SIG-M5 (cell line): ENCODE data around the gene DPEP1.
"Not testable (repeated sequence)": the region's sequence is repeated elsewhere in the genome, so short reads cannot be mapped to it uniquely, and the experiment has no call there.

Experiments
- DNase-seq: peaks from one replicate; lab custom pipeline; 2025; lab: John Stamatoyannopoulos, UW

The DPEP1 gene

DNA sequence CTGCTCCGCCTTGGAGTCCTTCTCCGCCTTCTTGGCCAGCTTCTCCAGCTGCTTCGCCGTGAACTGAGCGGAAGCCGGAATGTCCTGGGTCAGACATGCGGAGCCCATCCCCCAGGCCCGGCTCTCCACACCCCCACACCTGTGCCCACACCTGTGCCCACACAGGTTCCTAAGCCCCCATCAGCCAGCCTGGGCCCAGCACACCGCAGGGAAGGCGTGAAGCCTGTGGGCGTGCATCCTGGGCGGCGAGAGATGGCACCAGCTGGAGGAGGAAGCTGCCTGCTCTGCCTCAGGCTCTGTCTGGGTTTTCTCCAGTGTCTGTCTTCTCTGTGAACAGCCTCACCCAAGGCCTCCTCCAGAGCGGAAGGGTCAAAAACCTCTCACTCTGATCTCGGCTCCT, 38.1 kb downstream of the DPEP1 start:
- DNase-seq: no peak

DNA sequence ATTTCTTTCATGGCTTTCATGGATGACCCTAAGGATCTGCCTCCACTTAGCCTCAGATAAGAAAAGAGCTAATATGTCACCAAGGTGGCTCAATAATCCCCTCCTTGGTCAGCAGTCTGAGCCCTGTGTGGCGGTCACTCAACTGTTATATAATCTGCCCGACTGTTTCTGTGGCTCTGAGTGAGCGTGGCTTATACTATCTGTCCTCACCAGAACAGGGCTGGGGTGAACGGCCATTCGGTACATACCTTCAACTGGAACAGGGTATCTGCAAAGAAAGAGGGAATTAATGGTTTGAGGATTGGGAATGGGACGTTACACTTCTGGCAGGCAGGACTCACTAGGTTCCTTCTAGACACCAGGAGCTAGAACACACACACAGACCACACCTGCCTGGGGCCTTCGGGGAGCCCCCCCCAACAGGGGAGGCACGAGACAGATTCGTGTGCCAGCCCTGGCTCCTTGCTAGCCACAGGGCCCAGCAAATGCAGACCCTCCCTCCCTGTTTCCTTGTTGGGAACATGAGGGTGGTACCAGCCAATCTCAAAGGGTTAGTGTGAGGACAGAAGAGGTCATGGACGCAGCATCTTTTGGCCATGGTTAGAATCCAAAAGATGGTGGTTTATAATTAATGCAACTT, 40.3 kb downstream of the DPEP1 start:
- DNase-seq: no peak

DNA sequence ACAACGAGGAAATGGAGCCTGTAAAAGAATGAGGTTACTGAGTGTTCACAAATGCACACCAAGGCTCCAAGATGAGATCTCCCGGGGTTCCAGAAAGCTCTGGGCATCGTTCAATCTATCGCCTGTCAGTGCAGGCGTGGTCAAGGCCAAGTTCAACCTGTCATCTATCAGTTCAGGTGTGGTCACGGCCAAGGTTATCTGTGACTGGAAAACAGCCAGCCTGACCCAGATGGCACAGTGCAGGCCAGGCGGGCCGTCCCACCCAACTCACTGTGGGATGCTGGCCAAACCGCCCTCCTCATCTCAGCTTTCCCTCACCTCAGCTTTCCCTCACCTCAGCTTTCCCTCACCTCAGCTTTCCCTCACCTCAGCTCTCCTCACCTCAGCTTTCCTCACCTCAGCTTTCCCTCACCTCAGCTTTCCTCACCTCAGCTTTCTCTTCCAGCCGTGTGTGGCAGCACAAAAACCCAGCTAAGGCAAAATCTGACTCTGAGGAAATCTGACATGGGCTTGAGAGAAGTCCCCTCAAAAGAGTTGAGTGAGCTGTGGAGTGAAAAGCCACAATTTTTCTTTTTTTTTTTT, 41.7 kb downstream of the DPEP1 start:
- no peak for DNase-seq

DNA sequence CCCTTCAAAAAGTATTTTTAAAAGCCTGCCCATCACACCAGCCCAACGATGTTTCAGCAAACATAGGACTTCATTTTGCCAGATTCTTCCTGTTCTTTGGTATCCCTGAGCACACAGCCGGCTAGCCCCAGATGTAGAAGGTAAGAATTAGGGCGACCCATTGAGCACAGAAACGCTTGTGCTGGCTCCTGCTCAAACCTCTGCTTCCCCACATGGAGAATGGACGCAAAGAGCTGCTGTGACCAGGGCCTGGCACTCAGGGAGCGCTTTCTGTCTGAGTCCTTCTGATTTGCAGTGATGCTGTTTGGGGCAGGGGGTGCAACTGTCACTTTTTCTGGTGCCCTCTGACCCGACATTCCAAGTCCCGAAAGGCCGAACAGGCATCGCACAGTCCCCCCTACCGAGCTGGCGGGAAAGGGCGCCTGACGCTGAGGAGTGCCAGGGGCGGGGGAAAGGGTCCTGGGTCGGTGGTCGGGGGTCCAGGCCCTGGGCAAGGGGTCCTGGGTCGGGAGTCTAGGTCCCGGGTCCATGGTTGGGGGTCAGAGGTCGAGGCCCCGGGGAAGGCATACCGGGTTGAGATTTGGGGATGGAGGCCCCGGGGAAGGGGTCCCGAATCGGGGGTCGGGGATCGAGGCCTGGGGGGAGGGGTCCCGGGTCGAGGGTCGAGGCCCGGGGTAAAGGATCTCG, 43.1 kb downstream of the DPEP1 start:
- DNase-seq: no peak

DNA sequence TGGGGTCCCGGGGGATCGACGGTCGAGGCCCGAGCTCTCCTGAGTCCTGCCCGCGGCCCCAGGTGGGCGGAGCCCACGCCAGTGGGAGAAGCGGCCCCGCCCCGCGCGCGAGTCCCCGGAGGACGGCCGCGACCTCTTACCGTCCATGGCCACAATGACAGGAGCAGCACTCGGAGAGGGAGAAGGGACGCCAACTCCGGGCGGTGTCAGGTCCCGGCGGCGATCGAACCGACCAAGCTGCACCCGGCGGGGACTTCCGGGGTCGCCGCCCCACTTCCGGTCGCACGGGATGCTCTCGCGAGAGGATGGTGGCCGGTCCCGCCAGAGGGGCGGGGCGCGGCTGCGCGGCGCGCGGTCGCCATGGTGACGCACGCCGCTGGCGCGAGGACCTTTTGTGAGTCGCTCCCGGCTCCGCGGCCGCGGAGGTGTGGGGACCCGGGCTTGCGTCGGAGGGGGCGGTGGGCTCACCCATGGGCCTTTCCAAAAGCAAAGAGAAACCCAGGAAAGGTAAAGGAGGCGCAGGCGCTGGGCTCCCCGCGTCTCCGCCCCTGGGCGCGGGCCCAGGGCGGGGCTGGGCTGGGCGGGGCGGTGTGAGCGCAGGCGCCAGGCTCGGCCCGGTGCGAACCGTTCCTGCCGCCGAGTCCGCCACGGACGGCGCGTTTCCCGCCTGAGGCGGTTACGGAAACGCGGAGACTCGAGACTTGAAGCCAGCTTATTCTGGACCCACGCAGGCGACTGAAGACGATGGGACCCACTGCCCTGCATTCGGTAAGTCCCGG, 44.2 kb downstream of the DPEP1 start, which contains the start of the genes CHMP1A and SPATA33:
Gene CHMP1A (minus strand): TSS at position 267 of the 779 bp plus-strand sequence. CDS start 120 bp downstream, at position 147.
Gene SPATA33 (plus strand): TSS at position 395 of the 779 bp plus-strand sequence. CDS start 76 bp downstream, at position 471.
- no peak for DNase-seq

DNA sequence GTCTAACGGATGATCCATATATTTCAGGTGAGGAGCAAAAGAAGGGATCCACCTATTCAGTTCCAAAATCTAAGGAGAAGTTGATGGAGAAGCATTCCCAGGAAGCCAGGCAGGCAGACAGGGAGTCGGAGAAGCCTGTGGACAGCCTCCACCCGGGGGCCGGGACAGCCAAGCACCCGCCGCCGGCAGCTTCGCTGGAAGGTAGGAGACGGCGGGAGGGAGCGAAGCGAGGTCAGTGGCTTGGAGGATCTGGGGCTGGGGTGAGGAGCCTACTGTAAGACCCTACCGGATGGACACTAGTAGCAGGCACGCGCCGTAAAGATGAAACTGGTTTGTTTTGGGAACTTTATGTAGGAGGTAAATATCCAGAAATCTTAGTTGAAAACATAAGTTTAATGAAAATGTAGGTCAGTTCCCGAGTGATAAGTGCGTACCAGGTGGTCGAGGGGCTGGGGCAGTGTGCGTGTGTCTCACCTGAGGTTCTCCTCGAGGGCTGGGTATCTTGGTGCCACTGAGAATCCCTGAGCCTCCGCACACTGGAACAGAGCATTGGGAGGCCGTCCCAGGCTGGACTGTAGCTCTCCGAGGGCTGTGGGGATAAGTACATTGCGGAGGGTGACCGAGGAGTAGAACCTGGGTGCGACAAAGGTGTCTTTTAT, 44.9 kb downstream of the DPEP1 start:
- DNase-seq: no peak

DNA sequence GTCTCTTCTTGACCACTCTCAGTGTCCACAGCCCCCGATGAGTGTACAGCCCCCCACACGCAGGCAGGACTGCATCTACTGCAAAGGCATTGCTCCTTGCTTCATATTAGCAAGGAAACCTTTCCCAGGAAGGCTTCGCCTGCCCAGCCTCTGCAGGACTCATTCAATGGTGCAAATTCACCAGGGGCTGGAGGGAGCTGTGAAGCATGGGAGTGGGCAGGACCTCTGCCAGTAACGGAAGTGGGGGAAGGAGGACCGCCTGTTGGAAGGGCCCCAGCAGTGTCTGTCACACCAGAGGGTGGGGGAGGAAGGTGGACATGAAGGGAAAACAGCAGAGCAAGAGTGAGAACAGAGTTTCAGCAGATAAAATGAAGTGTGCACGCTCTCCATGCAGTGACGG, 46.7 kb downstream of the DPEP1 start:
- DNase-seq: no peak

DNA sequence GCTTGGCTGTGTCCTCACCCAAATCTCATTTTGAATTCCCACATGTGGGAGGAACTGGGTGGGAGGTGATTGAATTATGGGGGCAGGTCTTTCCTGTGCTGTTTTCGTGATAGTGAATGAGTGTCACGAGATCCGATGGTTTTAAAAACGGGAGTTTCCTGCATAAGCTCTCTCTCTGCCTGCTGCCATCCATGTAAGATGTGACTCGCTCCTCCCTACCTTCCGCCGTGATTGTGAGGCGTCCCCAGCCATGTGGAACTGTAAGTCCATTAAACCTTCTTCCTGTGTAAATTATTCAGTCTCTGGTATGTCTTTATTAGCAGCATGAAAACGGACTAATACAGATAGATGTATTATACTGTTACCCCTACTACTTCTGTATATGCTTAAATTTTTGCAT, 47.8 kb downstream of the DPEP1 start:
- DNase-seq: no peak

DNA sequence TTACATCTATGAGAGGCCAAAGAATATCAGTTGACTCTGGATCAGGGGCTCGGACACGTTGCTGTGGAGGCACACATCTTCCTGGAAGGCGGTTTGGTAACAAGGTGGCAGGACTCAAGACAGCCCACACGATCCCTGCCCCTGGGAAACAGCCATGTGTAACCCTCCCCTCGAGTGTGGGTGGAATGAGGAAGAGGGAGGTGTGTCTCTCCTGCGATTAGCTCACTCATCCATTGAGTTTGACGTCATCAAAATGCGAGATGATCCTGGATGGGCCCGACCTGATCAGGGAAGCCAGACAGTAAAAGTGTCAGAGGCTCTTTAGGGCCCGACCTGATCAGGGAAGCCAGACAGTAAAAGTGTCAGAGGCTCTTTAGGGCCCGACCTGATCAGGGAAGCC, 50.8 kb downstream of the DPEP1 start:
- not testable (repeated sequence) for DNase-seq

DNA sequence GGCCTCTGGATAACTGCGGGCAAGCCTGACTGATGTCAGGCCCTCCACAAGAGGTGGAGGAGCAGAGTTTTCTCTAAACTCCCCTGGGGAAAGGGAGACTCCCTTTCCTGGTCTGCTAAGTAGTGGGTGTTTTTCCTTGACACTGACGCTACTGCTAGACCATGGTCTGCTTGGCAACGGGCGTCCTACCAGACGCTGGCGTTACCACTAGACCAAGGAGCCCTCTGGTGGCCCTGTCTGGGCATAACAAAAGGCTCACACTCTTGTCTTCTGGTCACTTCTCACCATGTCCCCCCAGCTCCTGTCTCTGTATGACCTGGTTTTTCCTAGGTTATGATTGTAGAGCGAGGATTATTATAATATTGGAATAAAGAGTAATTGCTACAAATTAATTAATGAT, 53.6 kb downstream of the DPEP1 start:
- not testable (repeated sequence) for DNase-seq

DNA sequence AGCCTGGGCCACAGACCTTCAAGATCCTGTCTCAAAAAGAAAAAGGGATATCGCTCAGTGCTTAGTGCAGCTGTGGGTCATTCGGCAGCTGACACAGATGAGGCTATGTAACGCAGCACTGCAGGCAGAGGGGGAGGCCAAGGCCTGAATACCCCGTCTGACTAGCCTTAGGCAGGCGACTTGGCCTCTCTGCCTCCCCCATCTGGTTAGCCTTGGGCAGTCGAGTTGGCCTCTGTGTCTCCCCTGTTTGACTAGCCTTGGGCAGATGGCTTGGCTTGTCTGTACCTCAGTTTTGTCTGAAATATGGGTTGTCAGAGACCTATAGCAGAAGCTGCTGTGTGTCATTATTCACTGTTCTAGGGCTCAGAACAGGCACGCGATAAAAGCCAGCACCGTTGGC, 54.2 kb downstream of the DPEP1 start:
- DNase-seq: no peak

DNA sequence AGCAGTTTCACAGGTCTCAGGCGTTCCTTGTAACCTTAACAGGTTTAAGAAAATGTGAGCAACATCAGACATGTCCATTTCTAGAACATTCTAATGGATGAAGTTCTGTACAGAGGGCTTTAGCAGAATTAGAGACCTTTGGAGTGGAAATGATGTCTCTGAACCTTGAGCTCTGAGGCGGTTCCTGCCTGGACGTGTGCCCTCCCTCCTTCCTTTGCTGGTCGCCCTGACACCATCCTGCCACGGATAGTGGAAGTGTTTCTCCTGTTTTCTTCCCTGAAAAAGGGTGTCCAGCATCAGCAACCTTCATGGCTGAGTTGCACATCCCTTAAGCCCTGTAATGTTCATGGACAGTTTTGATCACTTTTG, 55.3 kb downstream of the DPEP1 start:
- DNase-seq: no peak

DNA sequence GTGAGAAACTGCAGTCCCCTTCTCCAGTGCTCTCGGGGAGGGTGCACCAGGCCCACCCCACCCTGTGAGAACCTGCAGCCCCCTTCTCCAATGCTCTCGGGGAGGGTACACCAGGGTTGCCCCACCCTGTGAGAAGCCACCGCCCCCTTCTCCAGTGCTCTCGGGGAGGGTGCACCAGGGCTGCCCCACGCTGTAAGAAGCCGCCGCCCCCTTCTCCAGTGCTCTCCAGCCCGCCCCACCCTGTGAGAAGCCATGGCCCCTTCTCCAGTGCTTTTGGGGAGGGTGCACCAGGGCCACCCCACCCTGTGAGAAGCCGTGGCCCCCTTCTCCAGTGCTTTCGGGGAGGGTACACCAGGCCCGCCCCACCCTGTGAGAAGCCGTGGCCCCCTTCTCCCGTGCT, 56.3 kb downstream of the DPEP1 start:
- no peak for DNase-seq

DNA sequence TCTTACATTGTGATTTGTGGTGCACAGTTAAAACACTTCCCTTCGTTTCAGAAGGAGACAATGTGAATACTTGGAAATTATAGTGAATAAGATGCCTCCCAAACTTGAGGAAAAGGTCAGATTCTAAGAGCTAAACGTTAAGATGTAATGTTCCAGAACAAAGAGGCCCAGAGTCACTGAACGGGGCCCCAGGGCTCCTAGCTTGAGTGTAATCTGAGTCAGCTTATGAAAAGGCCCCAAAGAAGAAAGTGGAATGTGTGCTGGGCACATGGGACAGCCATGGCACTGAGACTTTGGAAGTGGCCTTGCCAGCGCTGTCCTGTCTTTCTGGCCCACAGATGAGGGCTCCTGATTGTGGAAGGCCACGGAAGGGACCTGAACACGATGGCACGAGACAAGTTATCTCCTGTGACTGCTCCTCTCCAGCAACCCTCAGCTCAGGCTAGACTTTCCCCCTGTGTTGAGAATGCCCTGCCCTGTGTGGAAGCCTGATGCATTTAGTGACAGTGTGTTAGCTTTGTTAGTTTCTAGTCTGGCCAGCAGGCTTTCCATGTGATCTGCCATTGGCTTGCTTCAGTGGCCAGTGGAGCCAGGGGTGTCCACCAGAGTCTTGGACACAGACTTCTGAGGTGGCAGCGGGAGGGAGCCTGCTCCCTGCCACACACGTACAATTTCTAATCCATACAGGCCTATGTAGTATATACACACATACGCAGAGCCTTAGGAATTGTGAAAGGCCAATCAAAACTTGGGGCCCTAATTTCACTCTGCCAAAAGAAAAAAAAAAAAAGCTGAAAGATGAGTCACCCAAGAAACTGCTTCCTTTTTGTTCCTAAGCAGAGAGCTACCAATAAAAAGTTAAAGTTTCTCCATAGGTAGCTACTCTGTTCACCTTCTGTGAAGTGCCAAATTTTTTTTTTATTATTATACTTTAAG, 57.3 kb downstream of the DPEP1 start:
- DNase-seq: no peak

DNA sequence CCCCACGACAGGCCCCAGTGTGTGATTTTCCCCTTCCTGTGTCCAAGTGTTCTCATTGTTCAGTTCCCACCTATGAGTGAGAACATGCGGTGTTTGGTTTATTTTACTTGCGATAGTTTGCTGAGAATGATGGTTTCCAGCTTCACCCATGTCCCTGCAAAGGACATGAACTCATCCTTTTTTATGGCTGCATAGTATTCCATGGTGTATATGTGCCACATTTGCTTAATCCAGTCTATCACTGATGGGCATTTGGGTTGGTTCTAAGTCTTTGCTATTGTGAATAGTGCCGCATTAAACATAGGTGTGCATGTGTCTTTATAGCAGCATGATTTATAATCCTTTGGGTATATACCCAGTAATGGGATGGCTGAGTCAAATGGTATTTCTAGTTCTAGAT, 58.1 kb downstream of the DPEP1 start:
- DNase-seq: not testable (repeated sequence)

DNA sequence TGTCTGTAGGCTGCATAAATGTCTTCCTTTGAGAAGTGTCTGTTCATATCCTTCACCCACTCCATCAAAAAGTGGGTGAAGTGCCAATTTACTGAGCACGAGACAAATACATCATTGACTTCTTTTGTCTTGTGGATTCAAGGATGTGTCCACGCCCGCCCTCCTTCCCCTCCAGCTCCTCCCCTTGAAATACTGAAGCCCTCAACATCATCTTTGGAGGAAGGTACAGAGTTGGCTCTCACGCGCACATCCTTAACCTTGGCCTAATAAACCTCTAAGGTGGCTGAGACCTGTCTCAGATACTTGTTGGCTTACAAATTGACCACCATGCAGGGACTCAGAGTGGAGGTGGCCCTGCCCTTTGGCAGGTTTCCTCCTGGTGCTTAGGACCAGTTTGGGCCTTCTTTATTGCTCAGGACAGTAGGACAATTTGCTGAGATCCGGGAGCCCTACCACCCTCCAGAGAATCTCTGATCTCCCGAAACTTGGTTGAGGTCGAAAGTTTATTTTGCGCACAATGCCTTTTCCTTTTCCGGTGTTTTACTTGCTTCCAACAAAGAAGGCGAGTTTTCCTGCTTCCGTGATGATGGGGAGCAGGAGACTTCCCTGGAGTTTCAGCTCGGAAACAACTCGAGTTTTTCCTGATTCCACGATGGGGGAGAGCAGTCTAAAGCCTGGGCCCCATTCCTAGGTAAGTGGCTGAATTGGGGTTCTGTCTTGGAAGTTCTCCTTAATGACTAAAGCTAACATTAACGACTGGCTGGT, 58.9 kb downstream of the DPEP1 start:
- no peak for DNase-seq

DNA sequence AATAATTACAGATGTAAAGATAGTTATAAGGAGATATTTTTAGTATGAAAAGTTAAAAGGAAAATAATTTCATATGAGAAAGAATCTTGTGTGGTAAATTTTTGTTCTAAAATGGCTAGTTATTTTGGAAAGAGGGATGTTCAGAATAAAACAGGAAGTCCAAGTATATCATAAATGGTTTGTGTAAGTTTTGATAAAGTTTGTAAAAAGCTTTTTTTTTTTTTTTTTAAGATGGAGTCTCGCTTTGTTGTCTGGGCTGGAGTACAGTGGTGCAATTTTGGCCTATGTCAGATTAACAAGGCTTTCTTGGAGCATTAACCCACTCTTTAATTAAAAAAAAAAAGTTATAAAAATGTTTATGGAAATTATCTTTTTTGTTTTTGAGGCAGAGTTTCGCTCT, 64.8 kb downstream of the DPEP1 start:
- no peak for DNase-seq

DNA sequence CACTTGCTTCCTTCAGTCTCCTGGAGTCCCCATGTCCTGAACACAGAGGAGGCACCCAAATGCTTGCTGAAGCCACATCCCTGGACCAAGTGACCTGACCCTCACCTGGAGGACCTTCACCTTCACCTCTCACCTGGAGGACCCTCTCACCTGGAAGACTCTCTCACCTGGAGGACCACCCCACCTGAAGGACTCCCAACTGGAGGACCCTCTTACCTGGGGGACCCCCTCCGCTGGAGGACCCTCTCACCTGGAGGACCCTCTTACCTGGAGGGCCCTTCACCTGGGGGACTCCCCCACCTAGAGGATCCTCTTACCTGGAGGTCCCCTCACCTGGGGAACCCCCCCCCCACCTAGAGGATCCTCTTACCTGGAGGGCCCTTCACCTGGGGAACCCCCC, 72.5 kb downstream of the DPEP1 start:
- no peak for DNase-seq

DNA sequence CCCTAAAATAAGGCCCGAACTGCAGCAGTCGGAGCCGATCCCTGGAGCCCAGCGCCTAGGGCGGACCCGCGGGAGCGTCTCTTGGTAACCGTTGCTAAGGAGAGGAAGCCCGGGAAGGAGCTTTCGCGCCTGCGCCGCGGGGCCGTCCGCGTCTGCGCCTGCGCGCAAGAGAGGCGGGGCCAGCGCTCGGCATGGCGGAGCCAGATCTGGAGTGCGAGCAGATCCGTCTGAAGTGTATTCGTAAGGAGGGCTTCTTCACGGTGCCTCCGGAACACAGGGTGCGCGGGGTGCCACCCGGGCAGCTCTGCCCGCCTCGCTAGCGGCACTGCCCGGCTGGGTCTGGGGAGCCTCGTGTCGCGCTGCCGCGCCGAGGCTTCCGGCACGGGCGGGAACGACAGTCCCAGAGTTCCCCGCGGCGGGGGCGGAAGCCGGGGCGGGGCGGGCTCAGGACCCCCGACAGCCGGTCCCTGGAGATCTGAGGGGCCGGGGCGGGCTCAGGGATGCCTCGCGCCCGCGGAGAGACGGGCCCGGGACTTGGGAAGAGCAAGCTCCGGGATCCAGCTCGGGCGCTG, 73.2 kb downstream of the DPEP1 start, which contains the start of gene CDK10:
Gene CDK10 (plus strand): TSS at position 170 of the 572 bp plus-strand sequence. CDS start 22 bp downstream, at position 192.
- no peak for DNase-seq
